ENCODE results near the gene GON7. TPM values are rescaled to one million over a fixed set of nuclear protein-coding genes. Genes with fewer than 3 reads are reported as not detected.

The GON7 gene
- total and polyA plus RNA-seq, 2 of the 8 experiments (the other 6 are each of a cell fraction or from before 2014, with no cell fraction given), result 3.8 to 9.9 TPM

DNA sequence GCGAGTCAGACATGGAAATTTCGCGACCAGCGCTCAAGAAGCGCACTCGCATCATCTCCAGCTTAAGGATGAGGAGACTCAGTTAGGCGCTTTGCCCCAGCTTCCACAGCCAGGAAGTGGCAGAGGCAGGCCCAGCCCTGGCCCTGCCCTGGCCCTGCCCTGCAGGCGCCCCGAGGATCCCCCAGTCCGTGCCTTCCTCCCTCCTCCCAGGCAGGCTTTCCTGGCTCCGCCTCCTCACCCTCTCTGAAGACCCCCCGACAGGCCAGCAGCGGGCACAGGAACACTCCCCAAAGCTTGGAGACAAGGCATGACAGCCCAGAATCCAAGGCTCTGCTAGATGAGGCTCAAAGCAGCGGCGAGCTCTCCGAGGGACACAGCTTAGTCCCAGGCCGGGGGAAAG is 25.3 kb upstream of the GON7 start (continued):
- TF ChIP-seq, protein P1, sequence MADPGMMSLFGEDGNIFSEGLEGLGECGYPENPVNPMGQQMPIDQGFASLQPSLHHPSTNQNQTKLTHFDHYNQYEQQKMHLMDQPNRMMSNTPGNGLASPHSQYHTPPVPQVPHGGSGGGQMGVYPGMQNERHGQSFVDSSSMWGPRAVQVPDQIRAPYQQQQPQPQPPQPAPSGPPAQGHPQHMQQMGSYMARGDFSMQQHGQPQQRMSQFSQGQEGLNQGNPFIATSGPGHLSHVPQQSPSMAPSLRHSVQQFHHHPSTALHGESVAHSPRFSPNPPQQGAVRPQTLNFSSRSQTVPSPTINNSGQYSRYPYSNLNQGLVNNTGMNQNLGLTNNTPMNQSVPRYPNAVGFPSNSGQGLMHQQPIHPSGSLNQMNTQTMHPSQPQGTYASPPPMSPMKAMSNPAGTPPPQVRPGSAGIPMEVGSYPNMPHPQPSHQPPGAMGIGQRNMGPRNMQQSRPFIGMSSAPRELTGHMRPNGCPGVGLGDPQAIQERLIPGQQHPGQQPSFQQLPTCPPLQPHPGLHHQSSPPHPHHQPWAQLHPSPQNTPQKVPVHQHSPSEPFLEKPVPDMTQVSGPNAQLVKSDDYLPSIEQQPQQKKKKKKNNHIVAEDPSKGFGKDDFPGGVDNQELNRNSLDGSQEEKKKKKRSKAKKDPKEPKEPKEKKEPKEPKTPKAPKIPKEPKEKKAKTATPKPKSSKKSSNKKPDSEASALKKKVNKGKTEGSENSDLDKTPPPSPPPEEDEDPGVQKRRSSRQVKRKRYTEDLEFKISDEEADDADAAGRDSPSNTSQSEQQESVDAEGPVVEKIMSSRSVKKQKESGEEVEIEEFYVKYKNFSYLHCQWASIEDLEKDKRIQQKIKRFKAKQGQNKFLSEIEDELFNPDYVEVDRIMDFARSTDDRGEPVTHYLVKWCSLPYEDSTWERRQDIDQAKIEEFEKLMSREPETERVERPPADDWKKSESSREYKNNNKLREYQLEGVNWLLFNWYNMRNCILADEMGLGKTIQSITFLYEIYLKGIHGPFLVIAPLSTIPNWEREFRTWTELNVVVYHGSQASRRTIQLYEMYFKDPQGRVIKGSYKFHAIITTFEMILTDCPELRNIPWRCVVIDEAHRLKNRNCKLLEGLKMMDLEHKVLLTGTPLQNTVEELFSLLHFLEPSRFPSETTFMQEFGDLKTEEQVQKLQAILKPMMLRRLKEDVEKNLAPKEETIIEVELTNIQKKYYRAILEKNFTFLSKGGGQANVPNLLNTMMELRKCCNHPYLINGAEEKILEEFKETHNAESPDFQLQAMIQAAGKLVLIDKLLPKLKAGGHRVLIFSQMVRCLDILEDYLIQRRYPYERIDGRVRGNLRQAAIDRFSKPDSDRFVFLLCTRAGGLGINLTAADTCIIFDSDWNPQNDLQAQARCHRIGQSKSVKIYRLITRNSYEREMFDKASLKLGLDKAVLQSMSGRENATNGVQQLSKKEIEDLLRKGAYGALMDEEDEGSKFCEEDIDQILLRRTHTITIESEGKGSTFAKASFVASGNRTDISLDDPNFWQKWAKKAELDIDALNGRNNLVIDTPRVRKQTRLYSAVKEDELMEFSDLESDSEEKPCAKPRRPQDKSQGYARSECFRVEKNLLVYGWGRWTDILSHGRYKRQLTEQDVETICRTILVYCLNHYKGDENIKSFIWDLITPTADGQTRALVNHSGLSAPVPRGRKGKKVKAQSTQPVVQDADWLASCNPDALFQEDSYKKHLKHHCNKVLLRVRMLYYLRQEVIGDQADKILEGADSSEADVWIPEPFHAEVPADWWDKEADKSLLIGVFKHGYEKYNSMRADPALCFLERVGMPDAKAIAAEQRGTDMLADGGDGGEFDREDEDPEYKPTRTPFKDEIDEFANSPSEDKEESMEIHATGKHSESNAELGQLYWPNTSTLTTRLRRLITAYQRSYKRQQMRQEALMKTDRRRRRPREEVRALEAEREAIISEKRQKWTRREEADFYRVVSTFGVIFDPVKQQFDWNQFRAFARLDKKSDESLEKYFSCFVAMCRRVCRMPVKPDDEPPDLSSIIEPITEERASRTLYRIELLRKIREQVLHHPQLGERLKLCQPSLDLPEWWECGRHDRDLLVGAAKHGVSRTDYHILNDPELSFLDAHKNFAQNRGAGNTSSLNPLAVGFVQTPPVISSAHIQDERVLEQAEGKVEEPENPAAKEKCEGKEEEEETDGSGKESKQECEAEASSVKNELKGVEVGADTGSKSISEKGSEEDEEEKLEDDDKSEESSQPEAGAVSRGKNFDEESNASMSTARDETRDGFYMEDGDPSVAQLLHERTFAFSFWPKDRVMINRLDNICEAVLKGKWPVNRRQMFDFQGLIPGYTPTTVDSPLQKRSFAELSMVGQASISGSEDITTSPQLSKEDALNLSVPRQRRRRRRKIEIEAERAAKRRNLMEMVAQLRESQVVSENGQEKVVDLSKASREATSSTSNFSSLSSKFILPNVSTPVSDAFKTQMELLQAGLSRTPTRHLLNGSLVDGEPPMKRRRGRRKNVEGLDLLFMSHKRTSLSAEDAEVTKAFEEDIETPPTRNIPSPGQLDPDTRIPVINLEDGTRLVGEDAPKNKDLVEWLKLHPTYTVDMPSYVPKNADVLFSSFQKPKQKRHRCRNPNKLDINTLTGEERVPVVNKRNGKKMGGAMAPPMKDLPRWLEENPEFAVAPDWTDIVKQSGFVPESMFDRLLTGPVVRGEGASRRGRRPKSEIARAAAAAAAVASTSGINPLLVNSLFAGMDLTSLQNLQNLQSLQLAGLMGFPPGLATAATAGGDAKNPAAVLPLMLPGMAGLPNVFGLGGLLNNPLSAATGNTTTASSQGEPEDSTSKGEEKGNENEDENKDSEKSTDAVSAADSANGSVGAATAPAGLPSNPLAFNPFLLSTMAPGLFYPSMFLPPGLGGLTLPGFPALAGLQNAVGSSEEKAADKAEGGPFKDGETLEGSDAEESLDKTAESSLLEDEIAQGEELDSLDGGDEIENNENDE (IDR thresholded peaks at IDR 0.05; ENCODE audit: insufficient replicate concordance, low read length), result no peak
- TF ChIP-seq, protein P2, sequence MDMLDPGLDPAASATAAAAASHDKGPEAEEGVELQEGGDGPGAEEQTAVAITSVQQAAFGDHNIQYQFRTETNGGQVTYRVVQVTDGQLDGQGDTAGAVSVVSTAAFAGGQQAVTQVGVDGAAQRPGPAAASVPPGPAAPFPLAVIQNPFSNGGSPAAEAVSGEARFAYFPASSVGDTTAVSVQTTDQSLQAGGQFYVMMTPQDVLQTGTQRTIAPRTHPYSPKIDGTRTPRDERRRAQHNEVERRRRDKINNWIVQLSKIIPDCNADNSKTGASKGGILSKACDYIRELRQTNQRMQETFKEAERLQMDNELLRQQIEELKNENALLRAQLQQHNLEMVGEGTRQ (IDR thresholded peaks at IDR 0.05; ENCODE audit: low read length), result no peak
- TF ChIP-seq POLR2AphosphoS5 (IDR thresholded peaks at IDR 0.05; ENCODE audit: low read depth, low read length) (no peak), SIX5 (IDR thresholded peaks at IDR 0.05; ENCODE audit: low read depth, low read length) (no peak), YY1 (IDR thresholded peaks at IDR 0.05; ENCODE audit: low read depth, low read length) (no peak), CBX8 (IDR thresholded peaks at IDR 0.05; ENCODE audit: borderline replicate concordance, low read depth, low read length) (no peak), EP300 (IDR thresholded peaks at IDR 0.05; ENCODE audit: borderline replicate concordance in 1 of 2, low read depth in 2 of 2, low read length in 2 of 2) (no peak), HDAC6 (IDR thresholded peaks at IDR 0.05; ENCODE audit: low read depth, low read length) (no peak)
